Measurements from ENCODE around the gene CPNE5. TPM values are rescaled to one million over a fixed set of nuclear protein-coding genes. Genes with fewer than 3 reads are reported as not detected.

The CPNE5 gene
- total and polyA plus RNA-seq, 9 of the 15 experiments (the other 6 are each of a cell fraction or from before 2014, with no cell fraction given): 0.14 to 1.0 (median 0.46) TPM; not detected in 2

GRCh38 chr6:36853325-36853724 is 14.1 kb upstream of the CPNE5 start:
- ATAC-seq (no peak), DNase-seq (ENCODE audit: extremely low read depth in 1 of 4, low spot score in 3 of 4) (no peak), FAIRE-seq (no peak)
- WGBS (ENCODE audit: insufficient coverage, low coverage, missing lambda C conversion rate): 64% methylated on average over 5 of the region's 5 CpGs
- in situ Hi-C loops (cut with MboI): loop anchor here (5.0 kb wide), 1 partner anchor 86 kb away; no protein-coding TSS in a partner anchor
- peaks cover 11 to 22% of the 10 kb centered on the region in 2 experiments for H3K4me1 ChIP-seq (replicated peaks in 1 of 2; ENCODE audit: control insufficient read depth in 2 of 2, insufficient read depth in 2 of 2, low read length in 2 of 2)
- H4K20me1 ChIP-seq (replicated peaks; ENCODE audit: control insufficient read depth, insufficient read depth, low read length): no peaks in the 10 kb centered on the region
- POLR2A ChIA-PET: interaction anchor here (0.5 to 3.0 kb wide), 14 partner anchors 10 to 570 kb away, joined by 3 to 60 read pairs (median 5); partner anchors contain the start of gene PPIL1
- H3K79me2 ChIP-seq (ENCODE audit: control insufficient read depth, insufficient read depth, low read length): peaks cover 17% of the 10 kb centered on the region
- H3K4me2 ChIP-seq (ENCODE audit: insufficient read depth, low read length): no peak overlapping the region
- CTCF ChIA-PET (ENCODE audit: low intra/inter-chr PET ratio): interaction anchor here (0.5 to 1.4 kb wide), 4 partner anchors 43 to 88 kb away, joined by 3 to 8 read pairs (median 6); no protein-coding TSS in a partner anchor
- peaks cover 3% of the 10 kb centered on the region for H3K9me1 ChIP-seq (ENCODE audit: control insufficient read depth, insufficient read depth, low read length)
- H3K9me3 ChIP-seq (replicated peaks; ENCODE audit: control insufficient read depth, insufficient read depth, low read depth, low read length): no peaks in the 10 kb centered on the region
- H3K27ac ChIP-seq (ENCODE audit: extremely low read depth, low read depth, low read length): no peak overlapping the region
- no peaks in the 10 kb centered on the region for H3K27me3 ChIP-seq (ENCODE audit: control insufficient read depth in 2 of 2, insufficient read depth in 2 of 2, low read length in 2 of 2)
- H2AFZ ChIP-seq (ENCODE audit: low read depth, low read length): no peak overlapping the region
- no peak overlapping the region for H3K4me3 ChIP-seq
- peaks cover 67% of the 10 kb centered on the region for H3K36me3 ChIP-seq (ENCODE audit: control insufficient read depth, insufficient read depth, low read length)
- BruUV-seq (replicated peaks): no TSS peak
- H3K9ac ChIP-seq (ENCODE audit: insufficient read depth in 1 of 2, low read depth in 2 of 2, low read length in 2 of 2): no peak overlapping the region
- intact Hi-C loops (cut with micrococcal nuclease): no loop called here
- TF ChIP-seq BCL6 (CRISPR knock-in tag; IDR thresholded peaks at IDR 0.05): no peak
- TF ChIP-seq GABPB1 (CRISPR knock-in tag; IDR thresholded peaks at IDR 0.05): 0 out of 2 replicates have a peak, but pooled peaks have one; percentile 48
- TF ChIP-seq THAP7 (CRISPR knock-in tag; IDR thresholded peaks at IDR 0.05): no peak
- peak; percentile 77 for TF ChIP-seq CEBPB (tag; IDR thresholded peaks at IDR 0.05)
- TF ChIP-seq USF1 (CRISPR knock-in tag; IDR thresholded peaks at IDR 0.05): peak; percentile 24; the same call in 1 of the 2 replicates
- TF ChIP-seq TARDBP (IDR thresholded peaks at IDR 0.05): no peak
- TF ChIP-seq CEBPG (CRISPR knock-in tag; IDR thresholded peaks at IDR 0.05): no peak
- TF ChIP-seq CEBPG (tag; conservative IDR thresholded peaks at IDR 0.05 in 1 of 2, IDR thresholded peaks at IDR 0.05 in 1 of 2): peak; percentile 52 to 64; a peak in 3 of 4 replicates
- peak; percentile 74 to 75; a peak in 3 of 4 replicates for TF ChIP-seq SRF (CRISPR knock-in tag; IDR thresholded peaks at IDR 0.05)
- no peak for TF ChIP-seq LARP7 (IDR thresholded peaks at IDR 0.05)
- TF ChIP-seq GABPA (tag; conservative IDR thresholded peaks at IDR 0.05; ENCODE audit: low read depth): peak; percentile 72
- TF ChIP-seq STAT6 (CRISPR knock-in tag; IDR thresholded peaks at IDR 0.05): no peak
- TF ChIP-seq TFE3 (CRISPR knock-in tag; IDR thresholded peaks at IDR 0.05): 0 out of 2 replicates have a peak, but pooled peaks have one; percentile 10
- TF ChIP-seq PURB (CRISPR knock-in tag; IDR thresholded peaks at IDR 0.05; ENCODE audit: low read depth): 0 out of 2 replicates have a peak, but pooled peaks have one; percentile 30
- TF ChIP-seq MYC (IDR thresholded peaks at IDR 0.05; ENCODE audit: low read depth, low read length): no peak
- no peak for TF ChIP-seq MYC (CRISPR knock-in tag; IDR thresholded peaks at IDR 0.05; ENCODE audit: borderline replicate concordance, low read depth)
- TF ChIP-seq NR2C2 (CRISPR knock-in tag; IDR thresholded peaks at IDR 0.05): no peak
- TF ChIP-seq NR2C2 (tag; IDR thresholded peaks at IDR 0.05): 0 out of 2 replicates have a peak, but pooled peaks have one; percentile 49
